RWPE1 (cell line): ENCODE results near the gene ACER3.

ENCODE experiments used
- CTCF ChIA-PET: fragments of 350-600 bp; sonication (Branson Sonifier 250); formaldehyde crosslinking; extraction: SDS; loops from one replicate; lab custom pipeline; 2021; lab: Yijun Ruan, JAX
- POLR2A ChIA-PET: fragments of 400-600 bp; formaldehyde crosslinking; extraction: SDS; loops from one replicate; lab custom pipeline; 2020; ENCODE audit warnings: antibody characterized with exemption; ENCODE audit not compliant: low non-redundant PET; lab: Yijun Ruan, JAX
- DNase-seq: peaks from one replicate; pipeline ENCODE4 v3.0.0; 2012; ENCODE audit warnings: low spot score
- H3K27ac ChIP-seq: fragments of 450-650 bp; 2 replicates; pipeline ENCODE4 v1.5.1; 2017
- TF ChIP-seq, protein P1 (sequence below): fragments of 450-650 bp; conservative IDR thresholded peaks from 2 replicates; pipeline ENCODE4 v1.5.1; 2017; ENCODE audit warnings: low read depth, mild to moderate bottlenecking

ACER3 gene

GRCh38 chr11:76987203-76987602 is 126.5 kb downstream of the ACER3 start:
- DNase-seq = no peak
- H3K27ac ChIP-seq = no peak overlapping the region
- ChIA-PET CTCF (interaction anchor here (1.0 kb wide), 1 partner anchor 68 kb away, joined by 4 read pairs; no protein-coding TSS in a partner anchor), POLR2A (no interaction called here)
- TF ChIP-seq, protein P1, sequence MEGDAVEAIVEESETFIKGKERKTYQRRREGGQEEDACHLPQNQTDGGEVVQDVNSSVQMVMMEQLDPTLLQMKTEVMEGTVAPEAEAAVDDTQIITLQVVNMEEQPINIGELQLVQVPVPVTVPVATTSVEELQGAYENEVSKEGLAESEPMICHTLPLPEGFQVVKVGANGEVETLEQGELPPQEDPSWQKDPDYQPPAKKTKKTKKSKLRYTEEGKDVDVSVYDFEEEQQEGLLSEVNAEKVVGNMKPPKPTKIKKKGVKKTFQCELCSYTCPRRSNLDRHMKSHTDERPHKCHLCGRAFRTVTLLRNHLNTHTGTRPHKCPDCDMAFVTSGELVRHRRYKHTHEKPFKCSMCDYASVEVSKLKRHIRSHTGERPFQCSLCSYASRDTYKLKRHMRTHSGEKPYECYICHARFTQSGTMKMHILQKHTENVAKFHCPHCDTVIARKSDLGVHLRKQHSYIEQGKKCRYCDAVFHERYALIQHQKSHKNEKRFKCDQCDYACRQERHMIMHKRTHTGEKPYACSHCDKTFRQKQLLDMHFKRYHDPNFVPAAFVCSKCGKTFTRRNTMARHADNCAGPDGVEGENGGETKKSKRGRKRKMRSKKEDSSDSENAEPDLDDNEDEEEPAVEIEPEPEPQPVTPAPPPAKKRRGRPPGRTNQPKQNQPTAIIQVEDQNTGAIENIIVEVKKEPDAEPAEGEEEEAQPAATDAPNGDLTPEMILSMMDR = no peak

- TF ChIP-seq, protein P1 = no peak
- CTCF ChIA-PET = no interaction called here
- H3K27ac ChIP-seq = no peak overlapping the region
- POLR2A ChIA-PET = no interaction called here
- no peak for DNase-seq
Observed at GRCh38 chr11:76990628-76991027, 129.9 kb downstream of the ACER3 start.

- DNase-seq = no peak
- TF ChIP-seq, protein P1 = no peak
- ChIA-PET POLR2A (no interaction called here), CTCF (interaction anchor here (0.7 kb wide), 1 partner anchor 87 kb away, joined by 3 read pairs; no protein-coding TSS in a partner anchor)
- no peak overlapping the region for H3K27ac ChIP-seq
Observed at GRCh38 chr11:76995081-76995576, 134.4 kb downstream of the ACER3 start.

DNA sequence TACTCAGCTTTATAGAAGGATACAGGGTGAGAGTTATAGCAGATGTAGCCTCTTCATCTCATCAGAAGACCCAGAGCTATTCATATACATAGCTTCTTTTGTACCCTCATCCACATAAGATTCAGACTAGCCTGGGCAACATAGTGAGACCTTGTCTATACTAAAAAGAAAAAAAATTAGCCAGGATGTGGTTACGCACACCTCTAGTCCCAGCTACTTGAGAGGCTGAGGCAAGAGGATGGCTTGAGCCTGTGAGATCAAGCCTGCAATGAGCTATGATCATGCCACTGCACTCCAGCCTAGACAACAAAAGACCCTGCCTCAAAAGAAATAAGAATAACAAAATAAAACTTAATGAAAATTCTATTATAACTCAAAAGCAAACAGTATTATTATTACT is 136.8 kb downstream of the ACER3 start:
- H3K27ac ChIP-seq = no peak overlapping the region
- no peak for DNase-seq
- TF ChIP-seq, protein P1 = no peak
- CTCF ChIA-PET = no interaction called here
- POLR2A ChIA-PET = no interaction called here

- no peak overlapping the region for H3K27ac ChIP-seq
- TF ChIP-seq, protein P1 = no peak
- ChIA-PET POLR2A (no interaction called here), CTCF (no interaction called here)
- DNase-seq = no peak
Observed at GRCh38 chr11:76999597-76999996, 138.9 kb downstream of the ACER3 start.

GRCh38 chr11:77001613-77002012 is 140.9 kb downstream of the ACER3 start:
- H3K27ac ChIP-seq = no peak overlapping the region

More at GRCh38 chr11:77001613-77002012, 140.9 kb downstream of the ACER3 start:
- ChIA-PET CTCF (no interaction called here), POLR2A (no interaction called here)
- TF ChIP-seq, protein P1 = no peak
- no peak for DNase-seq
